DMS 273 treated with DMSO at 0.1 percent for 48 hours (cell line): ENCODE data around the gene ST3GAL3.
"Not testable (repeated sequence)": the region's sequence is repeated elsewhere in the genome, so short reads cannot be mapped to it uniquely, and the experiment has no call there.

Experiments used
- DNase-seq: peaks from one replicate; lab custom pipeline; 2025; lab: John Stamatoyannopoulos, UW

Gene ST3GAL3

GRCh38 chr1:43757343-43758053, 50.2 kb downstream of the ST3GAL3 start:
- no peak for DNase-seq

GRCh38 chr1:43760745-43761317, 53.5 kb downstream of the ST3GAL3 start:
- DNase-seq: no peak

DNA sequence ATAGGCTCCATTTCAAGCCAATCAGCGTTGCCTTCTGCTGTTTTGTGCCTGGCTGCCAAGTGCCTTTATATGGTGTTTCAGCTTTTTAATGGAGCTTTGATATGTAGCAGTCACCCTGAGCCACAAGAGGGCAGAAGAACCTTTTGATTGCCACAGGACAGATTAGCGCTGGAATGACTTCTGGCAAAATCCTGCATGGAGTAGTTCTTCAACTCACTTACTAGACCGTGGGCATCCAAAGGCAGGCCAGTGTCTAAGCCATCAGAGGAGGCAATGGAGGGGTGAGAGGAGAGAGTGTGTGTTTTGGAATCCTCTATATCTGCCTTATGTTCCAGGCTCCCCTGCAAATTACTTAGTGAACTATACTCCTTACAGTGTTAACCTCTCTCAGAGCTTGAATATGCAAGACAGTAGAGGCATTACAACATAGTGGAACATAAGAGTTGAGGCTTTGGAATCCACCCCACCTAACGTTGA, 56.2 kb downstream of the ST3GAL3 start:
- peak; percentile 88 for DNase-seq

GRCh38 chr1:43764581-43764980, 57.2 kb downstream of the ST3GAL3 start:
- DNase-seq: no peak

DNA sequence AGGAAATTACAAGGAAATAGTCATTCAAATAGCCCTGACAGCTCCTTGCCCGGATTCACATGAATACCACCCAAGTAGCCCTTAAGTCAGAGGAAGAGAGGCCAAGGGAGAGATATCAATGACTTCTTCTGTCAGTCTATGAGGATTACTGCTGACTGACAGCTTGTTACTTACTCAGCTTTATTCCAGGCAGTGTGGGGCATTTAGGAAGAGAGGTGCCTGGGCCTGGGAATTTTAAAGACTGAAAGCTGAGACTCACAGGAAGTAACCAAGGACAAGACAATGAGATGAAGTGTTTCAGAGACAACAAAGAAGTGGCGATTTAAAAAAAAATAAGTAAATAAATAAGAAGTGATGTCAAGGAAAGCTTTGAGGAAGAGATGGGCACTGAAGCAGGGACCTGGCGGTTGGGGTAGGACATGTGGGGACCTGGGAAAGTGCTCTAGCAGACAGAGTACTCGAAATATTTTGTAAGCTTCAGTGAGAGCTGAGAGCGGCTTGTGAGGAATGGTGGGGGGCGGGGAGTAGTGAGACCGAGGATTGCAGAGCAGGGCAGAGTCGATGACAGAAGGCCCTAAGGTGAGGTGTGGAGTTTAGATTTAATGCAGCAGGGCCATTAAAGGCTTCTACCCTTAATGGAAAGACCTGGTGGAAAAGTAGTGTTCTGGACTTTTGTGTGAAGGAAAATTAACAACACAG, 58.9 kb downstream of the ST3GAL3 start:
- DNase-seq: no peak

DNA sequence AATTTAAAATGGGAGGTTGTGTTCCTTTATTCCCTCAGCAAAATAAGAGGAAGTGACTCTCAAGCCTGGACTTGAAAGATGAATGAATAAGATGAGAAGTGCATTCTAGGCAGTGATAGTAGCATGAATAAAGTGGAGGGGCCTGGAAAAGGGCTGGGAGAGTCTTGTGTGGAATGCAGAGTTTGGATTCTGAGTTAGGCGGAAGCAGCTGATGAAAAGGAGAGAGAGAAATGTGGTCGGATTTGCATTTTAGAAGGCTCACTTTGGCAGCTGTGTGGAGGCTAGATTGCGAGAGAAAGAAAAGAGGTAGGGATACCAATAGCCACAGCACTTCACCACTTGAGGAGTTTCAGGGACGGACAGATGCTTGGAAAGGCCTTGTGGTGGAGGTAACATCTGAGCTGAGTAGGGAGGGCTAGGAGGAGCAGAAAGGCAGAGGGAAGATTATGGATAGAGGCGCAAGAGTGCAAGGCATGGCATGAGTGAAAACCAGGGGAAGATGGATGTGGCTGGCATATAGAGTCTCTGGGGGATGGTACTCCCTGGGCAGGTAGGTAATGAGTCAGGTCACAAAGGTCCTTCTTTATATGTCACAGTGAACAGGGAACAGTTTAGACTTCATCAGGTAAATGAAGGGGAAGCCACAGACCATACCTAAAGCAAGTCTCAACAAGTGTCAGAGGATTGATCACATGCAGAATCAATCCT, 59.6 kb downstream of the ST3GAL3 start:
- no peak for DNase-seq

GRCh38 chr1:43768168-43768567, 60.8 kb downstream of the ST3GAL3 start:
- no peak for DNase-seq

DNA sequence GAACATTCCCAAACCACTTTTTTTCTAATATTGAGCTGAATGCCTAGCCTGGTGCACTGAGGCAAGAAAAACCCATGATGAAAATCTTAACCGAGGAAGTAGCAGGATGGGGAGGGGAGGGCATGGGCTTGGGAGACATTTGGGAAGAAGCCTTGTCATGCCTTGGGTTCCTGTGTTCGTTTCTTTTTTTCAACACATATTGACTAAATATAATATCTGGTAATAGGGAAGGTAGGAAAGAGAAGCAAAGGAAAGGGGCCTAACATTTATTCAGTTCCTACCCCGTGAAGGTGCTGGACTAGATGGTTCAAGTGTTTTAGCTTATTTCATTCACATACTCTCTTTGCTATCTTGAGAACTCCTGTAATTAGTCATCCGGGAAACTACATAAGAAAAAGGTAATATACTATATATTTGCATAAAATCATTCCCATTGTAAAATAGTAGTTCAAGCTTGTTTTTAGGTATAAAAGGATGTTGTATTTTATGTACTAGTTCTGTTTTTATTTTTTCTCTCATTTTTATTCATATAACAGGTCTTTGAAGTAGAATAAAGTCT, 62.1 kb downstream of the ST3GAL3 start:
- DNase-seq: no peak

DNA sequence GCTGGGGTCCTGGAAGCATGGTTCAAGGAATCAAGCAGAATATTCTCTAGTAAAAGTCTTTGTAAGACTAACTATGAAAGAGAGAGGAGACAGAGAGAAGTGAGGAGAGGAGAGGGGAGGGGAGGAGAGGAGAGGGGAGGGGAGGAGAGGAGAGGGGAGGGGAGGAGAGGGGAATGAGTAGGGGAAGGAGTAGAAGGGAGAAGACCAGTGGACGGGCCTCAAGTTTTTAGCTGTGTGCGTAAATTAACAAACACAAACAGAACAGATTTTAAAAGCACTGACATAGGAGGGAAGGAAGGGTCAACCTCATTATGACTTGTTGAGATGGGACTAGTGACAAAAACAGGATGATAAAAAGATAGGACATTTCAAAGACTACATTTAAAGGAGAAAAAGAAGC, 62.8 kb downstream of the ST3GAL3 start:
- no peak for DNase-seq

DNA sequence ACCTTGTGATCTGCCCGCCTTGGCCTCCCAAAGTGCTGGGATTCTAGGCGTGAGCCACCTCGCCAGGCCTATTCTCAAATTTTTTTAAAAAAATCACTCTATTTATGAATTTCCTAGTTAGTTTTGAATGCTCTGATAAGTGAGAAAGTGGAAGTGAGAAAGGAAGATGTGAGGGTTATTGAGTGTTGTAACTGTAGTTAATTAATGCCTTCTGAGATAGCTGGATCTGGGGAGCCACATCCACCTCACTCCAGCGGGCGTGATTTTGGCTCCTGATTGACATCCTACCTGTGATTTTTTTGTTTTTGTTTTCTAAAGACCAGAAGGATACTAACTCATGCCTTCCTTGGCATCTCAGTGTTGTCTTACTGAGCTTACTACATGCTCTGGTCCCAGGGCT, 65.6 kb downstream of the ST3GAL3 start:
- no peak for DNase-seq

DNA sequence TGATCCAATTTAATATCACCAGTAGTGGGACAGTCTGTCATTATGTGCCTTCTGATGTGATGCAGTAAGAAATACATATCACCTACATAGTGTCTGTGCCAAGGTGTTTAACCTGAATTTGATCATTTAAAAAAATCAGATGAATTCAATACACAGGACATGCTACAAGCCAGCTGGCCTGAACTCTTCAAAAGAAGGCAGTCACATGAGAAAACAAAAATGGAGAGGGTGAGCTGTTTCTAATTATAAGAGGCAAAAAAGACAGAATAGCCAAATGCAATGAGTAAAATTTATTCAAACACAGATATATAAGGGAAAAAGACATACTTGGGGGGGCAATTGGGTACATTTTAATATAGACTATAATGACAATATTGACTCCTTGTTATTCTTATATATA, 66.5 kb downstream of the ST3GAL3 start:
- DNase-seq: no peak

DNA sequence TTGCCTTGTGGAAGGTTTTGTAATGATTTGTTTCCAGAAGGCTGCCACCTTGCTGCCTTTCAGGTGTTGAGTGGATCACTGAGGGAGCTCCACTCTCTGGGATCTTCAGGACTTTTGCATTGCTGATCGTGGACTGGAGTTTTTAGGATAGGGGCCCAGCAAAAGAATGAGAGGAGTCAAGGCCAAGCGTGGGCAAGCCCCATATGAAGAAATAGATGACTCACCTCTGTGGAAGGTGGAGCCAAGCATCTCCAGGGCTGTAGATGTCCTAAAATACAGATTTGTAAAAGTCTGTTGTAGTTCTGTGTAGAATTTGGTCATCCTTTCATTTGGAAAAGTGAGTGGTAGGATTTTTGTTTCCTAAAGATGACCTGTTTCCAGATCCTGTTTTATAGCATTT, 67.0 kb downstream of the ST3GAL3 start:
- DNase-seq: no peak

- DNase-seq: no peak
These were observed 68.9 kb downstream of the ST3GAL3 start for GRCh38 chr1:43776043-43776761.

GRCh38 chr1:43777916-43778315, 70.6 kb downstream of the ST3GAL3 start:
- DNase-seq: not testable (repeated sequence)

GRCh38 chr1:43779266-43779665, 71.9 kb downstream of the ST3GAL3 start:
- no peak for DNase-seq

DNA sequence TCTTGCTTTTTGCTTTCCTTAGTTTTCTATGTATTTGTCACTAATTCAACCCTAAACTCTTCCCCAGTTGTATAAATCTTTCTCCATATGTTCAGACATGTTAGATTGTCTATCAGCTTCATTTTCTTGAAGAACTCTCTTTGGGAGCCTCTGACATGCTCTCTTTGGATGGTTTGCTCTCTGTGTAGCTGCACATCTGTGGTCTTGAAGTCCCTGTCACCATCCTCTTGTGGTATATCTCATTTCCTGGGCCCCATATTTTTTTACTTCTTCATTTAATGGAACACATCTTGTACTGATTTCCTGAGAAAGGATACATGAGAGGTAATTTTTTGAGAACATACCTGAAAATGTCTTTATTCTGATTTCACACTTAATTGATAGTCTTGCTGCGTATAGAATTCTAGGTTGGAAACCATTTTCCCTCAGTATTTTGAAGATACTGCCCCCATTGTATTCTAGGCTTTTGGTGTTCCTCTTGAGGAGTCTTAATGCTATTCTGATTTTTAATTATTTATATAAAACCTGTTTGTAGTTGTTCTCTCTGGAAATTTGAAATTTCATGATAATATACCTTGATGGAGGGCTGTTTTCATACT, 72.6 kb downstream of the ST3GAL3 start:
- DNase-seq: no peak

DNA sequence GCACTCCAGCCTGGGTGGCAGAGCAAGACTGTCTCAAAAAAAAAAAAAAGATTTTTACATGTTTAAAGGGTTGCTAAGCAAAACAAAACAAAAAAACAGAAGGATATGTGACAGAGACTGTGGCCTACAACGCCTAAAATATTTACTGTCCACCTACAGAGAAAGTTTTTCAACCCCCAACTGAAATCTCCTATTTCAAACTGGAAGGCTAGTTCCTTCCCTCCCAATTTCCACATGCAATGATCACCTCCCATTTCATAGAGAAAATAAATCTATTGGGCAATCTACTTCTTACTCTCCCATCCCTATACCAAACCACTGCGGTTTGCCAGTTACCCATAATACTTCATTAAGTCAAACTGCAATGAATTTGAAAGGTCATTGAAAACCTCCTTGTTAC, 74.2 kb downstream of the ST3GAL3 start:
- no peak for DNase-seq

GRCh38 chr1:43783096-43783670, 75.8 kb downstream of the ST3GAL3 start:
- no peak for DNase-seq

DNA sequence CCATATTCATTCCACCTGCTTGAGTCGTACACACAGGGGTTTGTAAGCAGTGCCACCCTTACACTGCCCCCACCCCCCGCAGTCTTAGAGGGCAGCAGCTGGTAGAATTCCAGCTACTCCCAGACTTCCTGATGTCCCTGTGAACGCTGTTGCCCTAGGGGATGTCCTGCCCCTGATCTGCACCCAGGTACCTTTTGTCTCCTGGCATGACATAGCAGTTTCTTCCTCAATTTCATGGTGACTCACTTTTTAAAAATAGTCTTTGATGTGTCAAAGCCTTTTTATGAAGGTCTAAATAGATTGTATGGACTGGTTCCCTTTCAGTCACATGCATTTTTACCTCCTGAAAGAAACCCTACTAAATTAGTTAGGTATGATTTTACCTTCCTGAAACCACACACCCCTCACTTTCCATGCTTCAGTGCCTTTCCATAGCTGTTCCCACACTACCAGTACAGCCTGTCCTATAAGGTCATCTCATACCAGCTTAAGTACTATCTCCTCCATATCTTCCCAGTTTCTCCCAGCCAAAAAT, 76.4 kb downstream of the ST3GAL3 start:
- DNase-seq: no peak

DNA sequence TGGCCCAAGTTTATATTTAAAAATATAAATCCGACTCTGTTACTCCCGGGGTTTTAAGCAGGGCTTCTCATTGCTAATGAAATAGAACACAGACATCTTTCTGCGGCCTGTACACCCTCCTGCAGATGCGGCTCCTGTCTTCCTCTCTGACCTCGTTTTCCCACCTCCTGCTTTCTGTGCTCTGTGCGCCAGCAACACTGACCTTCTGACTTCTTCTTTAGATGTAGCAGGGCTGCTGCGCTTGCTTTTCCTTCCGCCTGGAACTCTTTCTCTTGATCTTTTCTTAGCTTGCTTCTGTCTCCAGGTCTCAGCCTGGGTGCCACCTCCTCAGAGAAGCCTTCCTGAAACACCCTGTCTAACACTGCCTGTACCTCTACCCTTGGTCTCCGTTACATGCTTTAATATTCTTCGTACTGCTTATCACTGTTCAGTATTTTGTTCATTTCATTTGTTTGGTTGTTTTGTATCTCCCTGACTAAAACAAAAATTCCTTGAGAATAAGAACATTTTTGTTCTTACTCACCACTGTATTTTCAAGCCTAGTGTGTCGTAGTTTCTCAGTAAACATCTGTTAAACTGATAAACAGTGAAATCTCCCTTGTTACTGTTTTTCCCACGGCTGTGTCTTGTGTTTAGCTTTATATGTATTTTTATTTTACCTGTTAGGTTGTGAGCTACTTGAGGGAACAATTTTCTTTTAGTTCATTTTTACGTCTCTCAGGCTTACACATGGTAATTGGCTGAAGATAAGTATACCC, 79.0 kb downstream of the ST3GAL3 start:
- DNase-seq: no peak
